Brain microvascular endothelial cell (primary cell): ENCODE data around the gene NRXN2.
"Not testable (repeated sequence)": the region's sequence is repeated elsewhere in the genome, so short reads cannot be mapped to it uniquely, and the experiment has no call there.

Experiments used
- DNase-seq: peaks from one replicate; pipeline ENCODE4 v3.0.0-alpha.2; 2020
- H3K27ac ChIP-seq: fragments of 250-450 bp; sonication (Bioruptor Pico); 2 replicates; pipeline ENCODE4 v1.5.1; 2020; ENCODE audit warnings: mild to moderate bottlenecking, moderate library complexity
- H3K27me3 ChIP-seq: fragments of 250-450 bp; sonication (Bioruptor Pico); replicated peaks from 2 replicates; pipeline ENCODE4 v1.5.1; 2020; ENCODE audit warnings: mild to moderate bottlenecking
- H3K36me3 ChIP-seq: fragments of 250-450 bp; sonication (Bioruptor Pico); replicated peaks from 2 replicates; pipeline ENCODE4 v1.5.1; 2020; ENCODE audit warnings: mild to moderate bottlenecking
- H3K4me3 ChIP-seq: 2 replicates; pipeline ENCODE4 v1.5.1; 2011; ENCODE audit warnings: low read depth, mild to moderate bottlenecking, control low read depth, low read length, moderate library complexity
- CTCF ChIP-seq: IDR thresholded peaks from 2 replicates; pipeline ENCODE4 v1.5.1; 2011; ENCODE audit warnings: low read depth, mild to moderate bottlenecking, moderate library complexity, low read length, control low read depth, inconsistent platforms; ENCODE audit errors: missing control alignments
- in situ Hi-C: cut with HindIII; loops from 2 replicates; pipeline ENCODE4 v1.10.0; 2017; ENCODE audit warnings: low sequenced_read_pairs, low pct_ligation_motif_present

Gene NRXN2

GRCh38 chr11:64672875-64673274, 50.1 kb downstream of the NRXN2 start:
- Histone ChIP-seq H3K4me3 (no peak overlapping the region), H3K27me3 (peaks cover 4% of the 10 kb centered on the region), H3K27ac (no peak overlapping the region), H3K36me3 (no peaks in the 10 kb centered on the region)
- in situ Hi-C loops = no loop called here
- no peak for DNase-seq
- TF ChIP-seq CTCF = no peak

- H3K27me3 ChIP-seq = peaks cover 4% of the 10 kb centered on the region
- in situ Hi-C loops = no loop called here
Observed at GRCh38 chr11:64670975-64671374, 52.0 kb downstream of the NRXN2 start.

GRCh38 chr11:64667154-64667745, 55.7 kb downstream of the NRXN2 start:
- no peaks in the 10 kb centered on the region for H3K36me3 ChIP-seq
- H3K27ac ChIP-seq = no peak overlapping the region
- no peak for TF ChIP-seq CTCF
- no peak overlapping the region for H3K4me3 ChIP-seq
- DNase-seq = no peak
- H3K27me3 ChIP-seq = peaks cover 4% of the 10 kb centered on the region
- in situ Hi-C loops = no loop called here

More at GRCh38 chr11:64670975-64671374, 52.0 kb downstream of the NRXN2 start:
- Histone ChIP-seq H3K27ac (no peak overlapping the region), H3K4me3 (no peak overlapping the region), H3K36me3 (no peaks in the 10 kb centered on the region)
- no peak for DNase-seq
- no peak for TF ChIP-seq CTCF

GRCh38 chr11:64665411-64665821, 57.6 kb downstream of the NRXN2 start:
- H3K27ac ChIP-seq = no peak overlapping the region
- no peak overlapping the region for H3K4me3 ChIP-seq
- no peaks in the 10 kb centered on the region for H3K36me3 ChIP-seq
- no peak for TF ChIP-seq CTCF
- no peak for DNase-seq
- H3K27me3 ChIP-seq = no peaks in the 10 kb centered on the region
- in situ Hi-C loops = no loop called here

DNA sequence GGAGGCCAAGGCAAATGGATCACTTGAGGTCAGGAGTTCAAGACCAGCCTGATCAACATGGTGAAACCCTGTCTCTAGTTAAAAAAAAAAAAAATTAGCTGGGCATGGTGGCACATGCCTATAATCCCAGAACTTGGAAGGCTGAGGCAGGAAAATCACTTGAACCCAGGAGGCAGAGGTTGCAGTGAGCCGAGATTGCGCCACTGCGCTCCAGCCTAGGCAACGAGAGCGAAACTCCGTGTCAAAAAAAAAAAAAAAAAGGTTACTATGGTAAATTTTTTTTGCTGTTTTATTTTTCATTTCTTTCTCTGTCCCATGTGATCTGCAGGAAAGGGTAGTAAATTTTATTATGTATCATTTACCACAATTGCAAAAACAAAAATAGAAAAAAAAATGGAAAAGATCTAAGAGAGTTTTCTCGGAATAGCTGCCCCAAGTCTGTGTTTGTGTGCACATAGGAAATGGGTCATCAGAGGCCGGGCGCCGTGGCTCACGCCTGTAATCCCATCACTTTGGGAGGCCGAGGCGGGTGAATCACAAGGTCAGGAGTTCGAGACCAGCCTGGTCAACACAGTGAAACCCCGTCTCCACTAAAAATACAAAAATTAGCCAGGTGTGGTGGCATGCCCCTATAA, 58.6 kb downstream of the NRXN2 start:
- DNase-seq, in situ Hi-C loops, H3K27ac ChIP-seq, H3K4me3 ChIP-seq, H3K36me3 ChIP-seq, H3K27me3 ChIP-seq: not testable (repeated sequence)

DNA sequence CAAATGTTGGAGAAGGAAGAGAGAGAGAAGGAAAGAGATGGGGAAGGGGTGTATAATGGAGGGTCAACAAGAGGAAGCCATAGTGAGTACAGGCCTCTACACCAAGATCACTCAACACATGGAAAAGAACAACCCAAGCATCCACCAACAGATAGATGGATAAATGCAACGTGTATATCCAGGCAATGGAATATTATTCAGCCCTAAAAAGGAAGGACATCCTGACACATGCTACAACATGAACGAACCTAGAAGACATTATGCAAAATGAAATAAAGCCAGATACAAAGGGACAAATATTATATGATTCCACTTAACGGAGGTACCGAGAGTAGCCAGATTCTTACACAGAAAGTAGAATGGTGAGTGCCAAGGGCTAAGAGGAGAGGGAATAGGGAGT, 59.3 kb downstream of the NRXN2 start:
- in situ Hi-C loops = no loop called here
- Histone ChIP-seq H3K36me3 (no peaks in the 10 kb centered on the region), H3K27ac (no peak overlapping the region), H3K27me3 (no peaks in the 10 kb centered on the region), H3K4me3 (no peak overlapping the region)
- no peak for DNase-seq
- no peak for TF ChIP-seq CTCF
